ENCODE data around the gene GPA33.

DNA sequence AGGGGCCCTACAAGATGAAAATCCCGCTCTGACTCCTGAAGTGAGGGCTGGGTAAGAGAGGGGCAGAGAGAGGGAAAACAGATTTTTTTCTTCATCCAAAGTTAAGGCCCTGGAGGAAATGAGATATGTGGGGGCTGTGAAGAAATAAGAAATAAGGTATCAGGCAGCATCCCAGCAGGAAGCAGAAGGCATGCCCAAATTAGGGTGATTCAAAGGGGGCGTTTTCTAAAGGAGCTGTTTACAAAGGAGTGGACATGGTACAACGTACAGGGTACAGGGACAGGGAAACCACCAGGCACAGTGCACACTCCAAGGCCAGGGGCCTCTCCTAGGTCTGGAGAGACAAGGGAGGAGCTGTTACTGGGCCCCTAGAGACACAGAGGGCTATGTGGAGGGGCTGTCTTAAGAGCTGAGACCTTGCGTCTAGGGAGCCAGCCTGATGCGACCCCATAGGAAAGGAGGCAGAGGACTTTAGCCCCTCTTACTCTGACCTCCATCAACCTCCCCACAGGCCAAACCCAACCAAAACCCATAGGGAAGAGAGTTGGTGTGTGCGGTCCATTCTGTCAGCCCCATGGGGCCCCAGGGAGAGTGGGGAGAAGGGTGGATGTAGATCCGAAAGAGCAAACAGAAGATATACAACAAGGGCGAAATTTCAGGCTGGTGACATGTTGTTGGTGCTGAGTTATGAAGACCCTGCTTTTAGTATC, 42.3 kb upstream of the GPA33 start:
- TF ChIP-seq, protein P1, sequence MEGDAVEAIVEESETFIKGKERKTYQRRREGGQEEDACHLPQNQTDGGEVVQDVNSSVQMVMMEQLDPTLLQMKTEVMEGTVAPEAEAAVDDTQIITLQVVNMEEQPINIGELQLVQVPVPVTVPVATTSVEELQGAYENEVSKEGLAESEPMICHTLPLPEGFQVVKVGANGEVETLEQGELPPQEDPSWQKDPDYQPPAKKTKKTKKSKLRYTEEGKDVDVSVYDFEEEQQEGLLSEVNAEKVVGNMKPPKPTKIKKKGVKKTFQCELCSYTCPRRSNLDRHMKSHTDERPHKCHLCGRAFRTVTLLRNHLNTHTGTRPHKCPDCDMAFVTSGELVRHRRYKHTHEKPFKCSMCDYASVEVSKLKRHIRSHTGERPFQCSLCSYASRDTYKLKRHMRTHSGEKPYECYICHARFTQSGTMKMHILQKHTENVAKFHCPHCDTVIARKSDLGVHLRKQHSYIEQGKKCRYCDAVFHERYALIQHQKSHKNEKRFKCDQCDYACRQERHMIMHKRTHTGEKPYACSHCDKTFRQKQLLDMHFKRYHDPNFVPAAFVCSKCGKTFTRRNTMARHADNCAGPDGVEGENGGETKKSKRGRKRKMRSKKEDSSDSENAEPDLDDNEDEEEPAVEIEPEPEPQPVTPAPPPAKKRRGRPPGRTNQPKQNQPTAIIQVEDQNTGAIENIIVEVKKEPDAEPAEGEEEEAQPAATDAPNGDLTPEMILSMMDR (IDR thresholded peaks at IDR 0.05; ENCODE audit: low read depth, low read length): no peak
- TF ChIP-seq POLR2A (IDR thresholded peaks at IDR 0.05; ENCODE audit: extremely low read depth, insufficient read length) (no peak), MYC (IDR thresholded peaks at IDR 0.05; ENCODE audit: low read depth, low read length) (no peak)
- TF ChIP-seq, protein P2, sequence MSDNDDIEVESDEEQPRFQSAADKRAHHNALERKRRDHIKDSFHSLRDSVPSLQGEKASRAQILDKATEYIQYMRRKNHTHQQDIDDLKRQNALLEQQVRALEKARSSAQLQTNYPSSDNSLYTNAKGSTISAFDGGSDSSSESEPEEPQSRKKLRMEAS (IDR thresholded peaks at IDR 0.05; ENCODE audit: low read depth, low read length): no peak

Measured in NB4 (cell line).